Chondrocyte (in vitro differentiated cells): ENCODE results near the gene PREB. TPM values are rescaled to one million over a fixed set of nuclear protein-coding genes. Genes with fewer than 3 reads are reported as not detected.
A peak's percentile ranks its signal among the peaks of the same experiment; 100 is the strongest.

Source experiments
- DNase-seq: peaks from one replicate; pipeline ENCODE4 v3.0.0; 2021; ENCODE audit warnings: mixed read lengths, low spot score
- H3K27ac Mint-ChIP-seq: one replicate; pipeline ENCODE4 v1.8.0; 2021; ENCODE audit warnings: mild to moderate bottlenecking, moderate library complexity, mixed read lengths; ENCODE audit not compliant: unreplicated experiment
- H3K27me3 Mint-ChIP-seq: 2 replicates; pipeline ENCODE4 v1.8.0; 2021; ENCODE audit warnings: low read depth, mixed read lengths
- H3K36me3 Mint-ChIP-seq: 2 replicates; pipeline ENCODE4 v1.8.0; 2021; ENCODE audit warnings: low read depth, mixed read lengths
- H3K4me1 Mint-ChIP-seq: 2 replicates; pipeline ENCODE4 v1.8.0; 2021; ENCODE audit warnings: low read depth, mild to moderate bottlenecking, mixed read lengths
- H3K4me3 Mint-ChIP-seq: one replicate; pipeline ENCODE4 v1.8.0; 2021; ENCODE audit warnings: mild to moderate bottlenecking, moderate library complexity, mixed read lengths; ENCODE audit not compliant: unreplicated experiment
- H3K9me3 Mint-ChIP-seq: 2 replicates; pipeline ENCODE4 v1.8.0; 2021; ENCODE audit warnings: low read depth, mixed read lengths
- CTCF ChIP-seq: fragments of 200-600 bp; sonication (generic); IDR thresholded peaks from 2 replicates; pipeline ENCODE4 v1.5.0; 2021; ENCODE audit warnings: antibody characterized with exemption, mild to moderate bottlenecking, moderate library complexity
- total RNA-seq: library from RNA; stranded (reverse); gene quantifications from 3 replicates; pipeline ENCODE4 v1.2.1, GENCODE V29; 2021

PREB gene
- total RNA-seq, 1 donor from 2014 or later: 49.4 TPM

GRCh38 chr2:27088634-27089033 is 45.8 kb downstream of the PREB start:
- Mint-ChIP-seq H3K4me1 (peaks cover 14% of the 10 kb centered on the region), H3K9me3 (no peaks in the 10 kb centered on the region), H3K27ac (no peak overlapping the region), H3K36me3 (no peaks in the 10 kb centered on the region), H3K27me3 (no peaks in the 10 kb centered on the region), H3K4me3 (no peak overlapping the region)
- no peak for TF ChIP-seq CTCF
- no peak for DNase-seq

GRCh38 chr2:27087823-27088410 is 46.5 kb downstream of the PREB start:
- H3K4me1 Mint-ChIP-seq: peaks cover 14% of the 10 kb centered on the region
- no peak for DNase-seq
- H3K36me3 Mint-ChIP-seq: no peaks in the 10 kb centered on the region
- H3K4me3 Mint-ChIP-seq: no peak overlapping the region
- no peaks in the 10 kb centered on the region for H3K9me3 Mint-ChIP-seq
- H3K27ac Mint-ChIP-seq: no peak overlapping the region
- no peaks in the 10 kb centered on the region for H3K27me3 Mint-ChIP-seq
- no peak for TF ChIP-seq CTCF

GRCh38 chr2:27086724-27087593 is 47.5 kb downstream of the PREB start, which contains the start of gene KHK:
KHK (plus strand) TSS chr2:27086772; CDS start chr2:27087260, 488 bp downstream.
- H3K4me1 Mint-ChIP-seq: peaks cover 14% of the 10 kb centered on the region
- peak within 1 kb of the TSS; percentile 92 for H3K27ac Mint-ChIP-seq

GRCh38 chr2:27086090-27086723 is 48.2 kb downstream of the PREB start:
- H3K9me3 Mint-ChIP-seq: no peaks in the 10 kb centered on the region
- TF ChIP-seq CTCF: peak; percentile 86
- peaks cover 3% of the 10 kb centered on the region for H3K36me3 Mint-ChIP-seq
- H3K4me3 Mint-ChIP-seq: peak overlapping the region; percentile 73
- H3K27me3 Mint-ChIP-seq: no peaks in the 10 kb centered on the region
- peaks cover 19% of the 10 kb centered on the region for H3K4me1 Mint-ChIP-seq
- DNase-seq: no peak
- peak overlapping the region; percentile 92 for H3K27ac Mint-ChIP-seq

More at GRCh38 chr2:27086724-27087593, 47.5 kb downstream of the PREB start, which contains the start of gene KHK:
- TF ChIP-seq CTCF: peak; percentile 54
- Mint-ChIP-seq H3K9me3 (no peaks in the 10 kb centered on the region), H3K36me3 (no peaks in the 10 kb centered on the region), H3K4me3 (peak within 1 kb of the TSS; percentile 73), H3K27me3 (no peaks in the 10 kb centered on the region)
- no peak for DNase-seq

GRCh38 chr2:27085673-27086089 is 48.8 kb downstream of the PREB start:
- Mint-ChIP-seq H3K9me3 (no peaks in the 10 kb centered on the region), H3K4me3 (peak overlapping the region; percentile 73), H3K27me3 (no peaks in the 10 kb centered on the region), H3K4me1 (peaks cover 24% of the 10 kb centered on the region), H3K36me3 (peaks cover 4% of the 10 kb centered on the region), H3K27ac (peak overlapping the region; percentile 91)
- peak; percentile 73 for TF ChIP-seq CTCF
- DNase-seq: no peak
